ENCODE data around the gene PLEKHB2. TPM values are rescaled to one million over a fixed set of nuclear protein-coding genes. Genes with fewer than 3 reads are reported as not detected.

PLEKHB2 gene
- total and polyA plus RNA-seq, 9 of the 15 experiments (the other 6 are each of a cell fraction or from before 2014, with no cell fraction given): 41.3 to 71.5 (median 50.2) TPM

- TF ChIP-seq POU5F1 (IDR thresholded peaks at IDR 0.05; ENCODE audit: borderline replicate concordance, low read depth, low read length, partially characterized antibody): no peak
- TF ChIP-seq CBX8 (IDR thresholded peaks at IDR 0.05; ENCODE audit: borderline replicate concordance, extremely low read depth, low read depth, low read length, poor library complexity, severe bottlenecking): no peak
- TF ChIP-seq ZNF282 (CRISPR knock-in tag; IDR thresholded peaks at IDR 0.05): no peak
- TF ChIP-seq, protein P1, sequence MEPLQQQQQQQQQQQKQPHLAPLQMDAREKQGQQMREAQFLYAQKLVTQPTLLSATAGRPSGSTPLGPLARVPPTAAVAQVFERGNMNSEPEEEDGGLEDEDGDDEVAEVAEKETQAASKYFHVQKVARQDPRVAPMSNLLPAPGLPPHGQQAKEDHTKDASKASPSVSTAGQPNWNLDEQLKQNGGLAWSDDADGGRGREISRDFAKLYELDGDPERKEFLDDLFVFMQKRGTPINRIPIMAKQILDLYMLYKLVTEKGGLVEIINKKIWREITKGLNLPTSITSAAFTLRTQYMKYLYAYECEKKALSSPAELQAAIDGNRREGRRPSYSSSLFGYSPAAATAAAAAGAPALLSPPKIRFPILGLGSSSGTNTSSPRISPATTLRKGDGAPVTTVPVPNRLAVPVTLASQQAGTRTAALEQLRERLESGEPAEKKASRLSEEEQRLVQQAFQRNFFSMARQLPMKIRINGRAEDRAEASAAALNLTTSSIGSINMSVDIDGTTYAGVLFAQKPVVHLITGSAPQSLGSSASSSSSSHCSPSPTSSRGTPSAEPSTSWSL (CRISPR knock-in tag; IDR thresholded peaks at IDR 0.05; ENCODE audit: borderline replicate concordance): no peak
- TF ChIP-seq NFXL1 (CRISPR knock-in tag; IDR thresholded peaks at IDR 0.05): no peak
- TF ChIP-seq ZNF232 (CRISPR knock-in tag; IDR thresholded peaks at IDR 0.05): no peak
- peak; percentile 49; the same call in 1 of the 2 replicates for TF ChIP-seq CTBP1 (IDR thresholded peaks at IDR 0.05; ENCODE audit: borderline replicate concordance)
- TF ChIP-seq ZNF766 (CRISPR knock-in tag; conservative IDR thresholded peaks at IDR 0.05): no peak
- TF ChIP-seq NONO (IDR thresholded peaks at IDR 0.05; ENCODE audit: low read depth in 2 of 2, low read length in 1 of 2): no peak
- no peak for TF ChIP-seq ATF4 (CRISPR knock-in tag; IDR thresholded peaks at IDR 0.05)
- no peak for TF ChIP-seq GABPB1 (CRISPR knock-in tag; IDR thresholded peaks at IDR 0.05)
- TF ChIP-seq NUFIP1 (IDR thresholded peaks at IDR 0.05; ENCODE audit: partially characterized antibody): no peak
- no peak for TF ChIP-seq RFX1 (IDR thresholded peaks at IDR 0.05)
- TF ChIP-seq ARID1B (IDR thresholded peaks at IDR 0.05): peak; percentile 56
- no peak for TF ChIP-seq SNAPC5 (CRISPR knock-in tag; IDR thresholded peaks at IDR 0.05)
- TF ChIP-seq, protein P2, sequence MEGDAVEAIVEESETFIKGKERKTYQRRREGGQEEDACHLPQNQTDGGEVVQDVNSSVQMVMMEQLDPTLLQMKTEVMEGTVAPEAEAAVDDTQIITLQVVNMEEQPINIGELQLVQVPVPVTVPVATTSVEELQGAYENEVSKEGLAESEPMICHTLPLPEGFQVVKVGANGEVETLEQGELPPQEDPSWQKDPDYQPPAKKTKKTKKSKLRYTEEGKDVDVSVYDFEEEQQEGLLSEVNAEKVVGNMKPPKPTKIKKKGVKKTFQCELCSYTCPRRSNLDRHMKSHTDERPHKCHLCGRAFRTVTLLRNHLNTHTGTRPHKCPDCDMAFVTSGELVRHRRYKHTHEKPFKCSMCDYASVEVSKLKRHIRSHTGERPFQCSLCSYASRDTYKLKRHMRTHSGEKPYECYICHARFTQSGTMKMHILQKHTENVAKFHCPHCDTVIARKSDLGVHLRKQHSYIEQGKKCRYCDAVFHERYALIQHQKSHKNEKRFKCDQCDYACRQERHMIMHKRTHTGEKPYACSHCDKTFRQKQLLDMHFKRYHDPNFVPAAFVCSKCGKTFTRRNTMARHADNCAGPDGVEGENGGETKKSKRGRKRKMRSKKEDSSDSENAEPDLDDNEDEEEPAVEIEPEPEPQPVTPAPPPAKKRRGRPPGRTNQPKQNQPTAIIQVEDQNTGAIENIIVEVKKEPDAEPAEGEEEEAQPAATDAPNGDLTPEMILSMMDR (IDR thresholded peaks at IDR 0.05 in 2 of 3, conservative IDR thresholded peaks at IDR 0.05 in 1 of 3; ENCODE audit: insufficient read depth in 2 of 3, low read depth in 1 of 3, low read length in 3 of 3): no peak
- no peak for TF ChIP-seq ZNF263 (CRISPR knock-in tag; IDR thresholded peaks at IDR 0.05; ENCODE audit: borderline replicate concordance)
- TF ChIP-seq ZNF551 (CRISPR knock-in tag; IDR thresholded peaks at IDR 0.05): no peak
- TF ChIP-seq ZNF584 (CRISPR knock-in tag; IDR thresholded peaks at IDR 0.05; ENCODE audit: low read depth): no peak
- no peak for TF ChIP-seq NCOR1 (IDR thresholded peaks at IDR 0.05)
- TF ChIP-seq CBFA2T3 (IDR thresholded peaks at IDR 0.05): peak; percentile 57
- no peak for TF ChIP-seq CXXC5 (CRISPR knock-in tag; IDR thresholded peaks at IDR 0.05)
- no peak for TF ChIP-seq KLF1 (tag; IDR thresholded peaks at IDR 0.05)
- TF ChIP-seq MECOM (CRISPR knock-in tag; IDR thresholded peaks at IDR 0.05): no peak
- no peak for TF ChIP-seq GTF2F1 (IDR thresholded peaks at IDR 0.05; ENCODE audit: low read depth, low read length)
- no peak for TF ChIP-seq ZNF586 (CRISPR knock-in tag; conservative IDR thresholded peaks at IDR 0.05)
- TF ChIP-seq RCOR1 (IDR thresholded peaks at IDR 0.05; ENCODE audit: borderline replicate concordance in 1 of 2, low read depth in 2 of 2, low read length in 2 of 2): no peak
These were observed 10.6 kb downstream of the PLEKHB2 start (continued) for GRCh38 chr2:131115752-131116151.
